Activated naive CD4-positive, alpha-beta T cell treated with anti-CD3 and anti-CD28 coated beads, Interleukin-2, amount 50 U/mL, for 24 hours (primary cell): ENCODE measurements around the gene PTPRJ.
"Not testable (repeated sequence)": the region's sequence is repeated elsewhere in the genome, so short reads cannot be mapped to it uniquely, and the experiment has no call there.

ENCODE experiments used
- H3K27ac Mint-ChIP-seq: one replicate; pipeline ENCODE4 v1.8.0; 2021; ENCODE audit warnings: mild to moderate bottlenecking, mixed read lengths
- H3K27me3 Mint-ChIP-seq: one replicate; pipeline ENCODE4 v1.8.0; 2021; ENCODE audit warnings: mixed read lengths
- H3K36me3 Mint-ChIP-seq: one replicate; pipeline ENCODE4 v1.8.0; 2021; ENCODE audit warnings: mixed read lengths
- H3K4me1 Mint-ChIP-seq: one replicate; pipeline ENCODE4 v1.8.0; 2021; ENCODE audit warnings: mixed read lengths
- H3K4me3 Mint-ChIP-seq: one replicate; pipeline ENCODE4 v1.8.0; 2021; ENCODE audit warnings: mild to moderate bottlenecking, mixed read lengths
- H3K9me3 Mint-ChIP-seq: one replicate; pipeline ENCODE4 v1.8.0; 2021; ENCODE audit warnings: mixed read lengths

The PTPRJ gene

GRCh38 chr11:48017831-48018527 lies 37.6 kb downstream of the PTPRJ start:
- Mint-ChIP-seq H3K4me1 (peaks cover 87% of the 10 kb centered on the region), H3K9me3 (no peaks in the 10 kb centered on the region), H3K27ac (peak overlapping the region; percentile 86), H3K36me3 (no peaks in the 10 kb centered on the region), H3K4me3 (peak overlapping the region; percentile 52), H3K27me3 (no peaks in the 10 kb centered on the region)

GRCh38 chr11:48018528-48019216 lies 38.3 kb downstream of the PTPRJ start:
- Mint-ChIP-seq H3K36me3 (no peaks in the 10 kb centered on the region), H3K27me3 (no peaks in the 10 kb centered on the region), H3K27ac (peak overlapping the region; percentile 79), H3K4me3 (no peak overlapping the region), H3K4me1 (peaks cover 82% of the 10 kb centered on the region), H3K9me3 (no peaks in the 10 kb centered on the region)

- Mint-ChIP-seq H3K4me3 (no peak overlapping the region), H3K9me3 (no peaks in the 10 kb centered on the region), H3K27me3 (no peaks in the 10 kb centered on the region), H3K36me3 (no peaks in the 10 kb centered on the region), H3K4me1 (peaks cover 80% of the 10 kb centered on the region), H3K27ac (peak overlapping the region; percentile 79)
These were observed 38.8 kb downstream of the PTPRJ start for GRCh38 chr11:48019217-48019584.

- Mint-ChIP-seq H3K27ac (peak overlapping the region; percentile 79), H3K9me3 (no peaks in the 10 kb centered on the region), H3K4me3 (no peak overlapping the region), H3K27me3 (no peaks in the 10 kb centered on the region), H3K36me3 (peaks cover 2% of the 10 kb centered on the region), H3K4me1 (peaks cover 81% of the 10 kb centered on the region)
These were observed 39.2 kb downstream of the PTPRJ start for GRCh38 chr11:48019595-48019994.

GRCh38 chr11:48020092-48020755 lies 39.9 kb downstream of the PTPRJ start:
- Mint-ChIP-seq H3K9me3 (no peaks in the 10 kb centered on the region), H3K27me3 (no peaks in the 10 kb centered on the region), H3K27ac (peak overlapping the region; percentile 42), H3K4me3 (peak overlapping the region; percentile 2), H3K4me1 (peaks cover 77% of the 10 kb centered on the region), H3K36me3 (peaks cover 2% of the 10 kb centered on the region)

- not testable (repeated sequence) for H3K27ac Mint-ChIP-seq, H3K36me3 Mint-ChIP-seq, H3K4me3 Mint-ChIP-seq, H3K27me3 Mint-ChIP-seq, H3K9me3 Mint-ChIP-seq
- peaks cover 72% of the 10 kb centered on the region for H3K4me1 Mint-ChIP-seq
These were observed 41.0 kb downstream of the PTPRJ start for GRCh38 chr11:48021201-48021820.

- peaks cover 2% of the 10 kb centered on the region for H3K36me3 Mint-ChIP-seq
- H3K27ac Mint-ChIP-seq = no peak overlapping the region
- no peaks in the 10 kb centered on the region for H3K9me3 Mint-ChIP-seq
- H3K27me3 Mint-ChIP-seq = no peaks in the 10 kb centered on the region
- H3K4me3 Mint-ChIP-seq = no peak overlapping the region
- peaks cover 61% of the 10 kb centered on the region for H3K4me1 Mint-ChIP-seq
These were observed 42.1 kb downstream of the PTPRJ start for GRCh38 chr11:48022445-48022844.

- H3K4me3 Mint-ChIP-seq, H3K36me3 Mint-ChIP-seq, H3K27ac Mint-ChIP-seq, H3K9me3 Mint-ChIP-seq, H3K27me3 Mint-ChIP-seq: not testable (repeated sequence)
- peaks cover 50% of the 10 kb centered on the region for H3K4me1 Mint-ChIP-seq
These were observed 43.2 kb downstream of the PTPRJ start for GRCh38 chr11:48023608-48024007.

GRCh38 chr11:48024635-48025071 lies 44.3 kb downstream of the PTPRJ start:
- Mint-ChIP-seq H3K36me3 (peaks cover 2% of the 10 kb centered on the region), H3K27ac (no peak overlapping the region)

GRCh38 chr11:48025293-48025983 lies 45.1 kb downstream of the PTPRJ start:
- Mint-ChIP-seq H3K27me3 (no peaks in the 10 kb centered on the region), H3K4me1 (peaks cover 50% of the 10 kb centered on the region), H3K4me3 (no peak overlapping the region), H3K9me3 (no peaks in the 10 kb centered on the region), H3K27ac (no peak overlapping the region), H3K36me3 (peaks cover 2% of the 10 kb centered on the region)

More at GRCh38 chr11:48024635-48025071, 44.3 kb downstream of the PTPRJ start:
- Mint-ChIP-seq H3K27me3 (no peaks in the 10 kb centered on the region), H3K4me3 (no peak overlapping the region), H3K4me1 (peaks cover 50% of the 10 kb centered on the region), H3K9me3 (no peaks in the 10 kb centered on the region)

- Mint-ChIP-seq H3K36me3 (peaks cover 2% of the 10 kb centered on the region), H3K9me3 (no peaks in the 10 kb centered on the region)
These were observed 45.6 kb downstream of the PTPRJ start for GRCh38 chr11:48025984-48026340.

GRCh38 chr11:48028914-48029680 lies 48.7 kb downstream of the PTPRJ start:
- no peak overlapping the region for H3K4me3 Mint-ChIP-seq
- H3K9me3 Mint-ChIP-seq = no peaks in the 10 kb centered on the region

More at GRCh38 chr11:48025984-48026340, 45.6 kb downstream of the PTPRJ start:
- Mint-ChIP-seq H3K4me1 (peaks cover 46% of the 10 kb centered on the region), H3K27me3 (no peaks in the 10 kb centered on the region), H3K4me3 (no peak overlapping the region), H3K27ac (no peak overlapping the region)

GRCh38 chr11:48029681-48030290 lies 49.4 kb downstream of the PTPRJ start:
- Mint-ChIP-seq H3K9me3 (no peaks in the 10 kb centered on the region), H3K4me3 (no peak overlapping the region), H3K36me3 (peaks cover 4% of the 10 kb centered on the region), H3K27ac (peak overlapping the region; percentile 69), H3K27me3 (no peaks in the 10 kb centered on the region), H3K4me1 (peaks cover 58% of the 10 kb centered on the region)

More at GRCh38 chr11:48028914-48029680, 48.7 kb downstream of the PTPRJ start:
- Mint-ChIP-seq H3K36me3 (peaks cover 6% of the 10 kb centered on the region), H3K27ac (peak overlapping the region; percentile 69), H3K27me3 (no peaks in the 10 kb centered on the region), H3K4me1 (peaks cover 59% of the 10 kb centered on the region)

- Mint-ChIP-seq H3K4me3 (no peak overlapping the region), H3K36me3 (peaks cover 4% of the 10 kb centered on the region), H3K27me3 (no peaks in the 10 kb centered on the region), H3K4me1 (peaks cover 72% of the 10 kb centered on the region), H3K27ac (peak overlapping the region; percentile 53), H3K9me3 (no peaks in the 10 kb centered on the region)
These were observed 51.2 kb downstream of the PTPRJ start for GRCh38 chr11:48031602-48032001.
